ENCODE results near the gene SCGB1C1. TPM values are rescaled to one million over a fixed set of nuclear protein-coding genes. Genes with fewer than 3 reads are reported as not detected.

SCGB1C1 gene
- total RNA-seq, 1 donor from 2014 or later: not detected

DNA sequence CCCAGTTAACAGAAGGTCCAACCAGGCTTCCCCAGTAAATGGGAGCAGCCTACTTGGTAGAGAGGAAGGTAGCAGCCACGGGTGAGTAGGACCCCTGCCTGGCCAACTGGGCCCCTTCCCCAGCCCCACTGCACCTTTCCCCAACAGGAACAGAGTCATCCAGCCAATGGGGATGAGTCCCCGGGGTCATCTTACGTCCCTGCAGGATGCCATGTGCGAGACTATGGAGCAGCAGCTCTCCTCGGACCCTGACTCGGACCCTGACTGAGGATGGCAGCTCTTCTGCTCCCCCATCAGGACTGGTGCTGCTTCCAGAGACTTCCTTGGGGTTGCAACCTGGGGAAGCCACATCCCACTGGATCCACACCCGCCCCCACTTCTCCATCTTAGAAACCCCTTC is 21.2 kb downstream of the SCGB1C1 start:
- Mint-ChIP-seq H3K27ac (ENCODE audit: unreplicated experiment) (no peak overlapping the region), H3K36me3 (ENCODE audit: low read depth, unreplicated experiment) (peaks cover 23% of the 10 kb centered on the region), H3K27me3 (ENCODE audit: unreplicated experiment) (peaks cover 7% of the 10 kb centered on the region), H3K9me3 (ENCODE audit: unreplicated experiment) (no peaks in the 10 kb centered on the region), H3K4me1 (ENCODE audit: unreplicated experiment) (peaks cover 6% of the 10 kb centered on the region), H3K4me3 (ENCODE audit: unreplicated experiment) (no peak overlapping the region)
- no peak for TF ChIP-seq CTCF (IDR thresholded peaks at IDR 0.05; ENCODE audit: unreplicated experiment)
- no peak for DNase-seq (ENCODE audit: low spot score)

GRCh38 chr11:215581-216037 is 22.7 kb downstream of the SCGB1C1 start:
- no peaks in the 10 kb centered on the region for H3K9me3 Mint-ChIP-seq (ENCODE audit: unreplicated experiment)
- H3K36me3 Mint-ChIP-seq (ENCODE audit: low read depth, unreplicated experiment): peaks cover 30% of the 10 kb centered on the region

GRCh38 chr11:216081-216974 is 23.4 kb downstream of the SCGB1C1 start:
- no peaks in the 10 kb centered on the region for H3K4me1 Mint-ChIP-seq (ENCODE audit: unreplicated experiment)
- H3K4me3 Mint-ChIP-seq (ENCODE audit: unreplicated experiment): no peak overlapping the region
- no peak overlapping the region for H3K27ac Mint-ChIP-seq (ENCODE audit: unreplicated experiment)
- H3K36me3 Mint-ChIP-seq (ENCODE audit: low read depth, unreplicated experiment): peaks cover 25% of the 10 kb centered on the region
- H3K9me3 Mint-ChIP-seq (ENCODE audit: unreplicated experiment): no peaks in the 10 kb centered on the region
- DNase-seq (ENCODE audit: low spot score): no peak
- no peak for TF ChIP-seq CTCF (IDR thresholded peaks at IDR 0.05; ENCODE audit: unreplicated experiment)
- H3K27me3 Mint-ChIP-seq (ENCODE audit: unreplicated experiment): peaks cover 3% of the 10 kb centered on the region

More at GRCh38 chr11:215581-216037, 22.7 kb downstream of the SCGB1C1 start:
- H3K4me3 Mint-ChIP-seq (ENCODE audit: unreplicated experiment): no peak overlapping the region
- H3K4me1 Mint-ChIP-seq (ENCODE audit: unreplicated experiment): no peaks in the 10 kb centered on the region
- H3K27me3 Mint-ChIP-seq (ENCODE audit: unreplicated experiment): peaks cover 3% of the 10 kb centered on the region
- no peak for DNase-seq (ENCODE audit: low spot score)
- TF ChIP-seq CTCF (IDR thresholded peaks at IDR 0.05; ENCODE audit: unreplicated experiment): no peak
- no peak overlapping the region for H3K27ac Mint-ChIP-seq (ENCODE audit: unreplicated experiment)

GRCh38 chr11:217704-218103 is 24.8 kb downstream of the SCGB1C1 start:
- Mint-ChIP-seq H3K4me1 (ENCODE audit: unreplicated experiment) (no peaks in the 10 kb centered on the region), H3K9me3 (ENCODE audit: unreplicated experiment) (no peaks in the 10 kb centered on the region), H3K4me3 (ENCODE audit: unreplicated experiment) (peak overlapping the region; percentile 17), H3K27me3 (ENCODE audit: unreplicated experiment) (peaks cover 3% of the 10 kb centered on the region), H3K36me3 (ENCODE audit: low read depth, unreplicated experiment) (peaks cover 21% of the 10 kb centered on the region), H3K27ac (ENCODE audit: unreplicated experiment) (no peak overlapping the region)
- no peak for TF ChIP-seq CTCF (IDR thresholded peaks at IDR 0.05; ENCODE audit: unreplicated experiment)
- DNase-seq (ENCODE audit: low spot score): no peak

All from endothelial cell (in vitro differentiated cells).